Measurements from ENCODE around the gene PHF12.
"Not testable (repeated sequence)": the region's sequence is repeated elsewhere in the genome, so short reads cannot be mapped to it uniquely, and the experiment has no call there.

Gene PHF12

GRCh38 chr17:28906706-28907438, 44.4 kb downstream of the PHF12 start:
- Histone ChIP-seq H3K79me2 (ENCODE audit: low read length) (peaks cover 8% of the 10 kb centered on the region), H3K4me3 (ENCODE audit: low read length) (no peak overlapping the region), H3K36me3 (replicated peaks; ENCODE audit: low read depth, low read length) (peaks cover 60% of the 10 kb centered on the region), H3K27ac (ENCODE audit: low read length) (no peak overlapping the region), H2AFZ (ENCODE audit: low read depth, low read length) (no peak overlapping the region), H4K20me1 (ENCODE audit: insufficient read depth, low read length) (no peaks in the 10 kb centered on the region), H3K4me1 (ENCODE audit: low read length) (peaks cover 9% of the 10 kb centered on the region), H3K9me3 (ENCODE audit: insufficient read depth, low read length) (no peaks in the 10 kb centered on the region), H3K4me2 (ENCODE audit: low read length) (no peak overlapping the region), H3K27me3 (ENCODE audit: low read depth, low read length) (no peaks in the 10 kb centered on the region), H3K9ac (ENCODE audit: low read length) (no peak overlapping the region)
- TF ChIP-seq CTCF (IDR thresholded peaks at IDR 0.05; ENCODE audit: low read depth, low read length) (no peak), EZH2phosphoT487 (IDR thresholded peaks at IDR 0.05; ENCODE audit: low read depth) (no peak)

GRCh38 chr17:28906276-28906675, 45.0 kb downstream of the PHF12 start:
- Histone ChIP-seq H3K4me2 (ENCODE audit: low read length) (no peak overlapping the region), H3K4me3 (ENCODE audit: low read length) (no peak overlapping the region), H3K9ac (ENCODE audit: low read length) (no peak overlapping the region), H3K27me3 (ENCODE audit: low read depth, low read length) (no peaks in the 10 kb centered on the region), H3K9me3 (ENCODE audit: insufficient read depth, low read length) (no peaks in the 10 kb centered on the region), H2AFZ (ENCODE audit: low read depth, low read length) (no peak overlapping the region), H4K20me1 (ENCODE audit: insufficient read depth, low read length) (no peaks in the 10 kb centered on the region), H3K36me3 (replicated peaks; ENCODE audit: low read depth, low read length) (peaks cover 56% of the 10 kb centered on the region), H3K27ac (ENCODE audit: low read length) (no peak overlapping the region), H3K79me2 (ENCODE audit: low read length) (peaks cover 14% of the 10 kb centered on the region), H3K4me1 (ENCODE audit: low read length) (peaks cover 13% of the 10 kb centered on the region)
- TF ChIP-seq CTCF (IDR thresholded peaks at IDR 0.05; ENCODE audit: low read depth, low read length) (no peak), EZH2phosphoT487 (IDR thresholded peaks at IDR 0.05; ENCODE audit: low read depth) (no peak)

GRCh38 chr17:28904800-28905199, 46.5 kb downstream of the PHF12 start:
- Histone ChIP-seq H3K4me2 (ENCODE audit: low read length) (no peak overlapping the region), H3K36me3 (replicated peaks; ENCODE audit: low read depth, low read length) (peaks cover 51% of the 10 kb centered on the region), H2AFZ (ENCODE audit: low read depth, low read length) (no peak overlapping the region), H3K4me3 (ENCODE audit: low read length) (no peak overlapping the region), H3K9me3 (ENCODE audit: insufficient read depth, low read length) (no peaks in the 10 kb centered on the region), H3K4me1 (ENCODE audit: low read length) (peaks cover 24% of the 10 kb centered on the region), H4K20me1 (ENCODE audit: insufficient read depth, low read length) (no peaks in the 10 kb centered on the region), H3K79me2 (ENCODE audit: low read length) (peaks cover 27% of the 10 kb centered on the region), H3K27me3 (ENCODE audit: low read depth, low read length) (no peaks in the 10 kb centered on the region), H3K27ac (ENCODE audit: low read length) (no peak overlapping the region), H3K9ac (ENCODE audit: low read length) (no peak overlapping the region)
- TF ChIP-seq CTCF (IDR thresholded peaks at IDR 0.05; ENCODE audit: low read depth, low read length) (no peak), EZH2phosphoT487 (IDR thresholded peaks at IDR 0.05; ENCODE audit: low read depth) (no peak)

GRCh38 chr17:28903546-28903841, 47.8 kb downstream of the PHF12 start:
- H3K27me3 ChIP-seq (ENCODE audit: low read depth, low read length); H4K20me1 ChIP-seq (ENCODE audit: insufficient read depth, low read length); H3K9ac ChIP-seq (ENCODE audit: low read length); H2AFZ ChIP-seq (ENCODE audit: low read depth, low read length); H3K9me3 ChIP-seq (ENCODE audit: insufficient read depth, low read length): not testable (repeated sequence)
- H3K4me3 ChIP-seq (ENCODE audit: low read length): peak overlapping the region; percentile 59
- peak overlapping the region; percentile 21; the same call in 1 of the 2 replicates for H3K27ac ChIP-seq (ENCODE audit: low read length)
- H3K79me2 ChIP-seq (ENCODE audit: low read length): peaks cover 38% of the 10 kb centered on the region
- H3K36me3 ChIP-seq (replicated peaks; ENCODE audit: low read depth, low read length): peaks cover 49% of the 10 kb centered on the region
- peak overlapping the region; percentile 61; the same call in 1 of the 2 replicates for H3K4me2 ChIP-seq (ENCODE audit: low read length)
- H3K4me1 ChIP-seq (ENCODE audit: low read length): peaks cover 27% of the 10 kb centered on the region

Data from OCI-LY3 (cell line).